Measurements from ENCODE around the gene ZBTB43. TPM values are rescaled to one million over a fixed set of nuclear protein-coding genes. Genes with fewer than 3 reads are reported as not detected.

The ZBTB43 gene
- total and polyA plus RNA-seq, 4 donors: 2.6 to 7.1 (median 5.0) TPM

- TF ChIP-seq FOXA1 (IDR thresholded peaks at IDR 0.05): no peak
- no peak for TF ChIP-seq TAF1 (conservative IDR thresholded peaks at IDR 0.05)
- TF ChIP-seq CTCF (IDR thresholded peaks at IDR 0.05; ENCODE audit: low read depth, low read length, missing input control): no peak
- TF ChIP-seq GABPA (IDR thresholded peaks at IDR 0.05 in 1 of 2, conservative IDR thresholded peaks at IDR 0.05 in 1 of 2): no peak
Measured at GRCh38 chr9:126832440-126832839, 27.6 kb downstream of the ZBTB43 start (continued).

GRCh38 chr9:126833020-126833419, 28.2 kb downstream of the ZBTB43 start:
- Histone ChIP-seq H3K27me3 (ENCODE audit: control insufficient read depth in 4 of 4, insufficient read depth in 4 of 4, low read length in 3 of 4) (no peaks in the 10 kb centered on the region), H3K4me1 (ENCODE audit: control insufficient read depth in 4 of 4, insufficient read depth in 4 of 4, low read length in 3 of 4) (peaks cover 0 to 1% (median 0%) of the 10 kb centered on the region in 4 donors), H3K36me3 (ENCODE audit: control insufficient read depth in 4 of 4, insufficient read depth in 3 of 4, low read depth in 1 of 4, low read length in 3 of 4) (peaks cover 9 to 31% (median 18%) of the 10 kb centered on the region in 4 donors), H3K9me3 (ENCODE audit: control insufficient read depth in 4 of 4, low read length in 3 of 4) (no peaks in the 10 kb centered on the region), H3K27ac (ENCODE audit: low read depth in 1 of 2, low read length in 2 of 2) (no peak overlapping the region), H3K9ac (ENCODE audit: low read depth in 1 of 2, low read length in 2 of 2) (no peak overlapping the region), H3K4me3 (ENCODE audit: low read depth in 1 of 3, low read length in 3 of 3) (no peak overlapping the region)
- DNase-seq (ENCODE audit: low spot score): no peak
- no peak for TF ChIP-seq YY1 (IDR thresholded peaks at IDR 0.05)
- TF ChIP-seq JUND (IDR thresholded peaks at IDR 0.05): no peak
- TF ChIP-seq FOXA2 (IDR thresholded peaks at IDR 0.05): no peak
- no peak for TF ChIP-seq NR2F2 (IDR thresholded peaks at IDR 0.05)
- no peak for TF ChIP-seq RXRA (IDR thresholded peaks at IDR 0.05)
- no peak for TF ChIP-seq GABPA (IDR thresholded peaks at IDR 0.05 in 1 of 2, conservative IDR thresholded peaks at IDR 0.05 in 1 of 2)
- TF ChIP-seq CTCF (IDR thresholded peaks at IDR 0.05; ENCODE audit: low read depth, low read length, missing input control): no peak
- TF ChIP-seq SP1 (IDR thresholded peaks at IDR 0.05): no peak
- no peak for TF ChIP-seq HNF4A (conservative IDR thresholded peaks at IDR 0.05)
- WGBS: 97% methylated on average over 24 of the region's 24 CpGs

- 95% methylated on average over 8 of the region's 8 CpGs for WGBS
- TF ChIP-seq HNF4A (conservative IDR thresholded peaks at IDR 0.05): no peak
- TF ChIP-seq ATF3 (IDR thresholded peaks at IDR 0.05): no peak
- TF ChIP-seq RXRA (IDR thresholded peaks at IDR 0.05): no peak
- no peak for TF ChIP-seq RAD21 (IDR thresholded peaks at IDR 0.05)
- no peak for TF ChIP-seq SP1 (IDR thresholded peaks at IDR 0.05)
- no peak for TF ChIP-seq JUND (IDR thresholded peaks at IDR 0.05)
- TF ChIP-seq NR2F2 (IDR thresholded peaks at IDR 0.05): no peak
- TF ChIP-seq CTCF (IDR thresholded peaks at IDR 0.05; ENCODE audit: low read depth, low read length, missing input control): no peak
- TF ChIP-seq YY1 (IDR thresholded peaks at IDR 0.05): no peak
- no peak for TF ChIP-seq GABPA (IDR thresholded peaks at IDR 0.05 in 1 of 2, conservative IDR thresholded peaks at IDR 0.05 in 1 of 2)
- no peak for TF ChIP-seq FOXA1 (IDR thresholded peaks at IDR 0.05)
- no peak for TF ChIP-seq EGR1 (IDR thresholded peaks at IDR 0.05; ENCODE audit: low read depth in 2 of 2)
- no peak for TF ChIP-seq HNF4G (IDR thresholded peaks at IDR 0.05)
- TF ChIP-seq TAF1 (conservative IDR thresholded peaks at IDR 0.05): no peak
- H3K9ac ChIP-seq (ENCODE audit: low read depth in 1 of 2, low read length in 2 of 2): no peak overlapping the region
- H3K36me3 ChIP-seq (ENCODE audit: control insufficient read depth in 4 of 4, insufficient read depth in 3 of 4, low read depth in 1 of 4, low read length in 3 of 4): peaks cover 12 to 39% (median 20%) of the 10 kb centered on the region in 4 donors
- DNase-seq (ENCODE audit: low spot score): no peak
- no peak overlapping the region for H3K4me3 ChIP-seq (ENCODE audit: low read depth in 1 of 3, low read length in 3 of 3)
- peaks cover 0 to 3% (median 1%) of the 10 kb centered on the region in 4 donors for H3K4me1 ChIP-seq (ENCODE audit: control insufficient read depth in 4 of 4, insufficient read depth in 4 of 4, low read length in 3 of 4)
- H3K27me3 ChIP-seq (ENCODE audit: control insufficient read depth in 4 of 4, insufficient read depth in 4 of 4, low read length in 3 of 4): no peaks in the 10 kb centered on the region
- no peaks in the 10 kb centered on the region for H3K9me3 ChIP-seq (ENCODE audit: control insufficient read depth in 4 of 4, low read length in 3 of 4)
- no peak overlapping the region for H3K27ac ChIP-seq (ENCODE audit: low read depth in 1 of 2, low read length in 2 of 2)
Measured at GRCh38 chr9:126833710-126834345, 29.0 kb downstream of the ZBTB43 start.
